ENCODE results near the gene ZDHHC11.
"Not testable (repeated sequence)": the region's sequence is repeated elsewhere in the genome, so short reads cannot be mapped to it uniquely, and the experiment has no call there.

Gene ZDHHC11

DNA sequence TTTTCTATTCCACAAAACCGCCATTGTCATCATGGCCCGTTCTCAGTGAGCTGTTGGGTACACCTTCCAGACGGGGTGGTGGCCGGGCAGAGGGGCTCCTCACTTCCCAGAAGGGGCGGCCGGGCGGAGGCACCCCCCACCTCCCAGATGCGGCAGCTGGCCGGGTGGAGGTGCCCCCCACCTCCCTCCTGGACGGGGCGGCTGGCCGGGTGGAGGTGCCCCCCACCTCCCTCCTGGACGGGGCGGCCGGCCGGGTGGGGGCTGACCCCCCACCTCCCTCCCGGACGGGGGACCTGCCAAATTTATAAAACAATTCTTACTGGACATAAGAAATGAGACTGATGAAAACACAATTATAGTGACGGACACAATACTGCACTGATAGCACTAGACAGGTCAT lies 22.6 kb downstream of the ZDHHC11 start:
- not testable (repeated sequence) for H3K27me3 ChIP-seq (ENCODE audit: control insufficient read depth, insufficient read depth, low read length); H3K4me1 ChIP-seq (ENCODE audit: control insufficient read depth, insufficient read depth, low read length); H3K36me3 ChIP-seq (ENCODE audit: control insufficient read depth, insufficient read depth, low read length); H3K27ac ChIP-seq (ENCODE audit: low read depth, low read length); H3K4me3 ChIP-seq (ENCODE audit: low read length); H3K9ac ChIP-seq (ENCODE audit: low read length)

GRCh38 chr5:825544-825943 lies 25.2 kb downstream of the ZDHHC11 start:
- H3K36me3 ChIP-seq (ENCODE audit: control insufficient read depth, insufficient read depth, low read length); H3K4me3 ChIP-seq (ENCODE audit: low read length); H3K9ac ChIP-seq (ENCODE audit: low read length); H3K27me3 ChIP-seq (ENCODE audit: control insufficient read depth, insufficient read depth, low read length); H3K27ac ChIP-seq (ENCODE audit: low read depth, low read length); H3K4me1 ChIP-seq (ENCODE audit: control insufficient read depth, insufficient read depth, low read length): not testable (repeated sequence)

DNA sequence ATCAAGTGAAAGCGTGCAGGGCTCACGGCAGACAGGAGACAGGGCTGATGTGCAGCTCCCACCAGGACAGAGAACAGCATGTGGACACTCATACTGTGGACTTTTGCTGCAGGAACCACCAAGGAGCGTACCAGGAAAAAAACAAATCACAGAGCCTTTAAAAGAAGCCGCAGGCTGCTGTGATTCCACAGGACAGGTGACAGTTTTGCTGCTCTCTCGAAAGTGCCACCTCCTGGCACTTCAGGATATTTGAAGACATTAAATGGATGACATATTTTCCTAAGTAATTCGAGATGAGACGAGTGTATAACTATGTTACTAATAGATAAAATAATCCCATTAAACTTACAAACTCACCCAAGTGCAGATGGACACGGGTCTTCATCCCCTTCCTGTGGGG lies 29.3 kb downstream of the ZDHHC11 start:
- Histone ChIP-seq H3K36me3 (ENCODE audit: control insufficient read depth, insufficient read depth, low read length) (no peaks in the 10 kb centered on the region), H3K4me3 (ENCODE audit: low read length) (no peak overlapping the region), H3K9ac (ENCODE audit: low read length) (no peak overlapping the region), H3K27ac (ENCODE audit: low read depth, low read length) (no peak overlapping the region), H3K27me3 (ENCODE audit: control insufficient read depth, insufficient read depth, low read length) (no peaks in the 10 kb centered on the region), H3K4me1 (ENCODE audit: control insufficient read depth, insufficient read depth, low read length) (no peaks in the 10 kb centered on the region)

DNA sequence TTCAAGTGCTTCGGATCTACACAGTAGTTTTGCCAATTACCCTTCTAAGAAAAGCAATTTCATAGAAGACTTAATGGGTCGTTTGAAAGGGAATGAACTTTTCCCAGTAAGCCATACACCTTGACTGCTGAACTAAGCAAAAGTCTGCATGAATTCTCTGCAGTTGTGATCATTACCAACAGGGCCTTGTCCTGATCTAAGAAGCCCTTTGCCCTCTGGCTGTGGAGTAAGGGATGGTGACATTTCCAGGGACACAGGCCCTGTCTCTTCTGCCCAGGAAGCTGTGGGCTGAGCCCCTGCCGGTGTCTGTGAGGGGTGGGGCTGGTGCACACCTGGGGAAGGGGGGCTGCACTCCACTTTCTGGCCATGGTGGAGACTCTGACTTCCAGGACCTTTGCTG lies 30.5 kb downstream of the ZDHHC11 start:
- no peaks in the 10 kb centered on the region for H3K36me3 ChIP-seq (ENCODE audit: control insufficient read depth, insufficient read depth, low read length)
- no peak overlapping the region for H3K27ac ChIP-seq (ENCODE audit: low read depth, low read length)
- no peaks in the 10 kb centered on the region for H3K27me3 ChIP-seq (ENCODE audit: control insufficient read depth, insufficient read depth, low read length)
- no peaks in the 10 kb centered on the region for H3K4me1 ChIP-seq (ENCODE audit: control insufficient read depth, insufficient read depth, low read length)
- H3K9ac ChIP-seq (ENCODE audit: low read length), result no peak overlapping the region
- no peak overlapping the region for H3K4me3 ChIP-seq (ENCODE audit: low read length)

DNA sequence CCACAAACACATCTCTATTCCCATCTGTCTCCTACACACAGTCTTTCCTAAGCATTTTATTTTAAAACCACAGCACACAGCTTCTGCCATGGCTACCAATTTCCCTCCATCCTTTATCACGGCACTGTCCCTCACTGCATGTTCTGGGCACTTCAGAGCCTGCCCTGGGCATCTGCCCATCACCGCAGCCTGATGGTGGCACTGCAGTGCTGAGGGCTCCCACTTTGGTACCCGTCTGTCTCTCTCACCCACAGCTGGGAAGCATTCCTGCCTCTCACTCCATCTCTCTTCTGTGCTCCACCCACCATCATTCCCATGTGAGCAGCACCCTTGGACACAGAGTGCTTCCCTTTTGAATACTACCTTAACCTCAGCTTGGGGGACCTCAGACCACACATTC lies 31.7 kb downstream of the ZDHHC11 start:
- no peaks in the 10 kb centered on the region for H3K4me1 ChIP-seq (ENCODE audit: control insufficient read depth, insufficient read depth, low read length)
- no peaks in the 10 kb centered on the region for H3K27me3 ChIP-seq (ENCODE audit: control insufficient read depth, insufficient read depth, low read length)
- no peaks in the 10 kb centered on the region for H3K36me3 ChIP-seq (ENCODE audit: control insufficient read depth, insufficient read depth, low read length)
- H3K9ac ChIP-seq (ENCODE audit: low read length), result no peak overlapping the region
- no peak overlapping the region for H3K4me3 ChIP-seq (ENCODE audit: low read length)
- H3K27ac ChIP-seq (ENCODE audit: low read depth, low read length), result no peak overlapping the region

DNA sequence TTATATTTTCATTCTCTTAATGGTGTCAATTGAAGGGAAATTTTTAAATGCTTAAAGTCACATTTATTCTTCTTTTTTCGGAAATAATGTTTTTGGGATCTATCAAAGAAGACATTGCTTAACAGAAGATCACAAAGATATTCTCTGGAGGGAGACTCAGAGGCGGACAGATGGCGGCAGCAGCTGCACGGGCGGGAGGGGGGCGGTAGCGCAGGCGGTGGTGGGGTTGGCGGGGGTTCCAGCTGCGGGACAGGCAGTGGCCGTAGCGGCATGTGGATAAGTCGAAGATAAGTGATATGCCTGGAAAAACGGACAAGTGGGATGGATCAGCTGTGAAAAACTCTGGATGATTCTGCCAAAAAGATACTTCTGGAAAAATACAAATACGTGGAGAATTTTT lies 34.6 kb downstream of the ZDHHC11 start:
- Histone ChIP-seq H3K4me1 (ENCODE audit: control insufficient read depth, insufficient read depth, low read length) (no peaks in the 10 kb centered on the region), H3K9ac (ENCODE audit: low read length) (no peak overlapping the region), H3K27ac (ENCODE audit: low read depth, low read length) (no peak overlapping the region), H3K36me3 (ENCODE audit: control insufficient read depth, insufficient read depth, low read length) (no peaks in the 10 kb centered on the region), H3K27me3 (ENCODE audit: control insufficient read depth, insufficient read depth, low read length) (no peaks in the 10 kb centered on the region), H3K4me3 (ENCODE audit: low read length) (no peak overlapping the region)

- Histone ChIP-seq H3K36me3 (ENCODE audit: control insufficient read depth, insufficient read depth, low read length) (no peaks in the 10 kb centered on the region), H3K27ac (ENCODE audit: low read depth, low read length) (no peak overlapping the region), H3K4me3 (ENCODE audit: low read length) (no peak overlapping the region), H3K4me1 (ENCODE audit: control insufficient read depth, insufficient read depth, low read length) (no peaks in the 10 kb centered on the region), H3K9ac (ENCODE audit: low read length) (no peak overlapping the region), H3K27me3 (ENCODE audit: control insufficient read depth, insufficient read depth, low read length) (no peaks in the 10 kb centered on the region)
Observed at GRCh38 chr5:815449-815848, 35.3 kb downstream of the ZDHHC11 start.

DNA sequence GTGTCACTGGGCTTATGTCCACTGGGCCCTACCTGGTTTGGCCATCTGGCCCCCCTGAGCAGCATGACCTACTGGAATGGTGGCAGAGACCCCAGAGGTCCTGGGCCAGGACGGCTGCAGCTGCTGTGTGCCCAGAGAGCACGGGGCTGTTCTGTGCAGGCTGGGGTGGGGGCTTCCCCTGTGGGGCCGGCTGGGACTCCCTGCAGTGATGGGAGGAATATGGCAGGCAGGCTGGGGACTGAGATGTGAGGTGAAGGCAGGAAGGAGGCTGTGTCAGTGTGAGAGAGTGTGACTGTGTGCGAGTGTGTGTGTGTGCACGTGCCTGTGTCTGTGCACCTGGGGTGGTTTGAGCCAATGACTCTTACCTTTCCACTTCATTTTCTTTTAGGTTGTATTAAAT lies 37.2 kb downstream of the ZDHHC11 start:
- not testable (repeated sequence) for H3K27ac ChIP-seq (ENCODE audit: low read depth, low read length); H3K9ac ChIP-seq (ENCODE audit: low read length); H3K4me3 ChIP-seq (ENCODE audit: low read length); H3K27me3 ChIP-seq (ENCODE audit: control insufficient read depth, insufficient read depth, low read length); H3K36me3 ChIP-seq (ENCODE audit: control insufficient read depth, insufficient read depth, low read length); H3K4me1 ChIP-seq (ENCODE audit: control insufficient read depth, insufficient read depth, low read length)

DNA sequence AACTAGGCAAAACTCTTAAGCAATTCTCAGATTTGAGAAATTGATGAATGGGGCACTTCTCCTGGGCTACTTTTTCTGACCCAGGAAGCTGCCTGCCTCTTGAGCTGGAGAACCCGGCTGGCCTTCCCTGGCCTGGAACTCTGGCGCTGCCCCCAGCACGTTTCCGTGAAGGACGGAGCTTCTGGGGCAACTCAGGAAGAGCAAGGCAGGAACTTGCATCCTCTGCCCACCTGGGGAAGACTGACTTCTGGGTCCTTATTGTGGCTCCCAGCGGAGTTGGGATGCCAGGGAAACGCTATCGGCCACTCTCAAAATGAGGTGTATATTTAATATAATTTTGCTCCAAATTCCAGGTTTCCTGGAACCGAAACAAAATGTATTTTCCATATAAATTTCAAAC lies 39.4 kb downstream of the ZDHHC11 start:
- not testable (repeated sequence) for H3K9ac ChIP-seq (ENCODE audit: low read length); H3K27ac ChIP-seq (ENCODE audit: low read depth, low read length); H3K36me3 ChIP-seq (ENCODE audit: control insufficient read depth, insufficient read depth, low read length); H3K4me1 ChIP-seq (ENCODE audit: control insufficient read depth, insufficient read depth, low read length); H3K27me3 ChIP-seq (ENCODE audit: control insufficient read depth, insufficient read depth, low read length); H3K4me3 ChIP-seq (ENCODE audit: low read length)

GRCh38 chr5:807719-808514 lies 42.9 kb downstream of the ZDHHC11 start:
- H3K27me3 ChIP-seq (ENCODE audit: control insufficient read depth, insufficient read depth, low read length); H3K4me3 ChIP-seq (ENCODE audit: low read length); H3K9ac ChIP-seq (ENCODE audit: low read length); H3K36me3 ChIP-seq (ENCODE audit: control insufficient read depth, insufficient read depth, low read length); H3K4me1 ChIP-seq (ENCODE audit: control insufficient read depth, insufficient read depth, low read length); H3K27ac ChIP-seq (ENCODE audit: low read depth, low read length): not testable (repeated sequence)

GRCh38 chr5:801472-801871 lies 49.3 kb downstream of the ZDHHC11 start:
- no peak overlapping the region for H3K27ac ChIP-seq (ENCODE audit: low read depth, low read length)
- no peak overlapping the region for H3K9ac ChIP-seq (ENCODE audit: low read length)
- H3K4me1 ChIP-seq (ENCODE audit: control insufficient read depth, insufficient read depth, low read length), result no peaks in the 10 kb centered on the region
- no peaks in the 10 kb centered on the region for H3K27me3 ChIP-seq (ENCODE audit: control insufficient read depth, insufficient read depth, low read length)
- H3K36me3 ChIP-seq (ENCODE audit: control insufficient read depth, insufficient read depth, low read length), result no peaks in the 10 kb centered on the region
- no peak overlapping the region for H3K4me3 ChIP-seq (ENCODE audit: low read length)

GRCh38 chr5:801055-801454 lies 49.7 kb downstream of the ZDHHC11 start:
- H3K4me1 ChIP-seq (ENCODE audit: control insufficient read depth, insufficient read depth, low read length); H3K27me3 ChIP-seq (ENCODE audit: control insufficient read depth, insufficient read depth, low read length); H3K9ac ChIP-seq (ENCODE audit: low read length); H3K27ac ChIP-seq (ENCODE audit: low read depth, low read length); H3K36me3 ChIP-seq (ENCODE audit: control insufficient read depth, insufficient read depth, low read length); H3K4me3 ChIP-seq (ENCODE audit: low read length): not testable (repeated sequence)

DNA sequence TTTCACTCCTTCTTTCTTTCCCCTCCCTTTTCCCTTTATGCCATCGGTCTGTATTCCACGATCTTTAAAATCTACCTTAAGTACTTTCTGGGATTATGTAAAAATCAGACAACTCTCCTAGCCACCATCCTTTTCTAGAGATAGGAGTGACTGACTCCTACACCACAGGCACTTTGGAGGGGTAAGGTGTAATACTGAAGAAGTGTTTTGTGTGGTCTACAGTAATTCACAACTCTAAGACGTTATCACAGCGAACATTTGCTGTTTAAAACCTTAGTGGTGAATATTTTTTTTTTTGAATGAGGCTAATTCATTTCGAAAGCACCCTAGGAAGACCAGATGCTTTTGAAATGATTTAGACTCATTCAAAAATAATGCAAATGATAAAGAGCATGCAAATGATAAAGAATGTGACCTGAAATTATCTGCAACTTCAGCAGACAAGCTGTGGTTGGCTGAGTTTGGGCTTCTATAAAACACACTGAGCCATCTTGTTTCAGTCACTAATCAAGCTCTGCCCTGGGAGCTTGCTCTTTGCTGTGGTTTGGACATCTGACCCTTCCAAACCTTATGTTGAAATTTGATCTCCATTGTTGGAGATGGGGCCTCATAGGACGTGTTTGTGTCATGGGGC lies 52.2 kb downstream of the ZDHHC11 start:
- not testable (repeated sequence) for H3K36me3 ChIP-seq (ENCODE audit: control insufficient read depth, insufficient read depth, low read length); H3K4me1 ChIP-seq (ENCODE audit: control insufficient read depth, insufficient read depth, low read length); H3K27me3 ChIP-seq (ENCODE audit: control insufficient read depth, insufficient read depth, low read length); H3K9ac ChIP-seq (ENCODE audit: low read length); H3K4me3 ChIP-seq (ENCODE audit: low read length); H3K27ac ChIP-seq (ENCODE audit: low read depth, low read length)

All from rectal smooth muscle tissue (tissue), 1 donor.